ENCODE data around the gene PPCS. TPM values are rescaled to one million over a fixed set of nuclear protein-coding genes. Genes with fewer than 3 reads are reported as not detected.

The PPCS gene
- total and polyA plus RNA-seq, 9 of the 15 experiments (the other 6 are each of a cell fraction or from before 2014, with no cell fraction given), result 7.9 to 34.6 (median 14.8) TPM

DNA sequence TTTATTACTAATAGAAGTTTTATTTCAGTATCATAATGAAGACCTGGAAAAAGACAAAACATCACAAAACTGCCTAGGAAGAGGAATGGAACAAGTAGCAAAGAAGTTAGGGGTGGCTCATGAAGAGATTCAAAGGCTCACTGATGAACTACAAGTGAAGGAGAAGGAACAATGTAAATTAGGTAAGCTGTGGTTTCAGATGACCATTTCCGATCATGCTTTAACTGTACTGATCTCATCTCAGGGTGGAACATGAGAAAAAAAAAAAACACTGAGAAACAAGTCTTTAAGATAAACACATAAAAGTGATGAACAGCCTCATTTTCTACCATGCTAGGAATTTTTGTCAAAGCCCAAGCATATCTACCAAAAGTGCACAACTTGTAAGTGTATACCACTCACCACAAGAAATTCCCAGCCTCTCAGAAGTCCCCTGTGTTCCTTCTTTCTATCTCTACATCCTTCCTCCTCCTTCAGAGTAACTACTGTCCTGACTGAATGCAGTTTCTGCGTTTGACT is 26.4 kb downstream of the PPCS start:
- no peak for FAIRE-seq
- H3K4me3 ChIP-seq, result no peak overlapping the region
- ChIA-PET CTCF (ENCODE audit: low intra/inter-chr PET ratio) (no interaction called here), POLR2A (interaction anchor here (0.6 kb wide), 1 partner anchor 964 kb away, joined by 3 read pairs; no protein-coding TSS in a partner anchor)
- TF ChIP-seq FOXA3 (CRISPR knock-in tag; conservative IDR thresholded peaks at IDR 0.05 in 1 of 2, IDR thresholded peaks at IDR 0.05 in 1 of 2), result no peak
- TF ChIP-seq NFYB (IDR thresholded peaks at IDR 0.05; ENCODE audit: extremely low read depth, insufficient read length), result no peak
- no peak for TF ChIP-seq FOXK2 (conservative IDR thresholded peaks at IDR 0.05 in 1 of 2, IDR thresholded peaks at IDR 0.05 in 1 of 2; ENCODE audit: low read depth in 2 of 2)
- TF ChIP-seq SNIP1 (IDR thresholded peaks at IDR 0.05; ENCODE audit: low read depth), result no peak
- TF ChIP-seq, protein P1, sequence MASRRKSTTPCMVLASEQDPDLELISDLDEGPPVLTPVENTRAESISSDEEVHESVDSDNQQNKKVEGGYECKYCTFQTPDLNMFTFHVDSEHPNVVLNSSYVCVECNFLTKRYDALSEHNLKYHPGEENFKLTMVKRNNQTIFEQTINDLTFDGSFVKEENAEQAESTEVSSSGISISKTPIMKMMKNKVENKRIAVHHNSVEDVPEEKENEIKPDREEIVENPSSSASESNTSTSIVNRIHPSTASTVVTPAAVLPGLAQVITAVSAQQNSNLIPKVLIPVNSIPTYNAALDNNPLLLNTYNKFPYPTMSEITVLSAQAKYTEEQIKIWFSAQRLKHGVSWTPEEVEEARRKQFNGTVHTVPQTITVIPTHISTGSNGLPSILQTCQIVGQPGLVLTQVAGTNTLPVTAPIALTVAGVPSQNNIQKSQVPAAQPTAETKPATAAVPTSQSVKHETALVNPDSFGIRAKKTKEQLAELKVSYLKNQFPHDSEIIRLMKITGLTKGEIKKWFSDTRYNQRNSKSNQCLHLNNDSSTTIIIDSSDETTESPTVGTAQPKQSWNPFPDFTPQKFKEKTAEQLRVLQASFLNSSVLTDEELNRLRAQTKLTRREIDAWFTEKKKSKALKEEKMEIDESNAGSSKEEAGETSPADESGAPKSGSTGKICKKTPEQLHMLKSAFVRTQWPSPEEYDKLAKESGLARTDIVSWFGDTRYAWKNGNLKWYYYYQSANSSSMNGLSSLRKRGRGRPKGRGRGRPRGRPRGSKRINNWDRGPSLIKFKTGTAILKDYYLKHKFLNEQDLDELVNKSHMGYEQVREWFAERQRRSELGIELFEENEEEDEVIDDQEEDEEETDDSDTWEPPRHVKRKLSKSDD (conservative IDR thresholded peaks at IDR 0.05; ENCODE audit: low read length), result no peak
- TF ChIP-seq, protein P2, sequence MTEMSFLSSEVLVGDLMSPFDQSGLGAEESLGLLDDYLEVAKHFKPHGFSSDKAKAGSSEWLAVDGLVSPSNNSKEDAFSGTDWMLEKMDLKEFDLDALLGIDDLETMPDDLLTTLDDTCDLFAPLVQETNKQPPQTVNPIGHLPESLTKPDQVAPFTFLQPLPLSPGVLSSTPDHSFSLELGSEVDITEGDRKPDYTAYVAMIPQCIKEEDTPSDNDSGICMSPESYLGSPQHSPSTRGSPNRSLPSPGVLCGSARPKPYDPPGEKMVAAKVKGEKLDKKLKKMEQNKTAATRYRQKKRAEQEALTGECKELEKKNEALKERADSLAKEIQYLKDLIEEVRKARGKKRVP (CRISPR knock-in tag; IDR thresholded peaks at IDR 0.05), result no peak
- TF ChIP-seq, protein P3, sequence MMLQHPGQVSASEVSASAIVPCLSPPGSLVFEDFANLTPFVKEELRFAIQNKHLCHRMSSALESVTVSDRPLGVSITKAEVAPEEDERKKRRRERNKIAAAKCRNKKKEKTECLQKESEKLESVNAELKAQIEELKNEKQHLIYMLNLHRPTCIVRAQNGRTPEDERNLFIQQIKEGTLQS (IDR thresholded peaks at IDR 0.05), result no peak
- TF ChIP-seq, protein P3 (CRISPR knock-in tag; conservative IDR thresholded peaks at IDR 0.05), result no peak
- TF ChIP-seq, protein P4, sequence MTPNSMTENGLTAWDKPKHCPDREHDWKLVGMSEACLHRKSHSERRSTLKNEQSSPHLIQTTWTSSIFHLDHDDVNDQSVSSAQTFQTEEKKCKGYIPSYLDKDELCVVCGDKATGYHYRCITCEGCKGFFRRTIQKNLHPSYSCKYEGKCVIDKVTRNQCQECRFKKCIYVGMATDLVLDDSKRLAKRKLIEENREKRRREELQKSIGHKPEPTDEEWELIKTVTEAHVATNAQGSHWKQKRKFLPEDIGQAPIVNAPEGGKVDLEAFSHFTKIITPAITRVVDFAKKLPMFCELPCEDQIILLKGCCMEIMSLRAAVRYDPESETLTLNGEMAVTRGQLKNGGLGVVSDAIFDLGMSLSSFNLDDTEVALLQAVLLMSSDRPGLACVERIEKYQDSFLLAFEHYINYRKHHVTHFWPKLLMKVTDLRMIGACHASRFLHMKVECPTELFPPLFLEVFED (CRISPR knock-in tag; conservative IDR thresholded peaks at IDR 0.05), result no peak
- TF ChIP-seq EP400 (IDR thresholded peaks at IDR 0.05), result no peak
- no peak for TF ChIP-seq ZNF707 (CRISPR knock-in tag; conservative IDR thresholded peaks at IDR 0.05)
- no peak for TF ChIP-seq ZNF212 (CRISPR knock-in tag; IDR thresholded peaks at IDR 0.05)
- no peak for TF ChIP-seq ELF2 (CRISPR knock-in tag; IDR thresholded peaks at IDR 0.05)
- in situ Hi-C loops (cut with MboI) (no loop called here), intact Hi-C loops (cut with micrococcal nuclease) (no loop called here)
- BruUV-seq (replicated peaks), result no TSS peak
- H3K9me3 ChIP-seq (replicated peaks; ENCODE audit: control insufficient read depth, insufficient read depth, low read depth, low read length), result no peaks in the 10 kb centered on the region
- no peak for ATAC-seq
- no peak for DNase-seq (ENCODE audit: extremely low read depth in 1 of 4, low spot score in 3 of 4)
- H3K27ac ChIP-seq (ENCODE audit: extremely low read depth, low read depth, low read length), result no peak overlapping the region
- no peak overlapping the region for H3K4me2 ChIP-seq (ENCODE audit: insufficient read depth, low read length)
- 0 out of 5 replicates have a peak, but pooled peaks cover 0 to 4% of the 10 kb centered on the region in 2 experiments for H3K27me3 ChIP-seq (ENCODE audit: control insufficient read depth in 2 of 2, insufficient read depth in 2 of 2, low read length in 2 of 2)
- no peaks in the 10 kb centered on the region for H3K4me1 ChIP-seq (replicated peaks in 1 of 2; ENCODE audit: control insufficient read depth in 2 of 2, insufficient read depth in 2 of 2, low read length in 2 of 2)
- WGBS (ENCODE audit: insufficient coverage, low coverage, missing lambda C conversion rate), result 3% methylated on average over 2 of the region's 2 CpGs
- no peak overlapping the region for H2AFZ ChIP-seq (ENCODE audit: low read depth, low read length)
- no peaks in the 10 kb centered on the region for H3K36me3 ChIP-seq (ENCODE audit: control insufficient read depth, insufficient read depth, low read length)
- H3K79me2 ChIP-seq (ENCODE audit: control insufficient read depth, insufficient read depth, low read length), result no peaks in the 10 kb centered on the region
- H3K9me1 ChIP-seq (ENCODE audit: control insufficient read depth, insufficient read depth, low read length), result no peaks in the 10 kb centered on the region
- H3K9ac ChIP-seq (ENCODE audit: insufficient read depth in 1 of 2, low read depth in 2 of 2, low read length in 2 of 2), result no peak overlapping the region
- no peaks in the 10 kb centered on the region for H4K20me1 ChIP-seq (replicated peaks; ENCODE audit: control insufficient read depth, insufficient read depth, low read length)

All from K562 (cell line).